Astrocyte of the cerebellum (primary cell): ENCODE data around the gene GRK3.

ENCODE experiments used
- DNase-seq: peaks from one replicate; pipeline ENCODE4 v3.0.0-alpha.2; 2011; ENCODE audit warnings: low read depth
- H3K4me3 ChIP-seq: 2 replicates; pipeline ENCODE4 v1.5.1; 2011; ENCODE audit warnings: mild to moderate bottlenecking, low read depth, low read length, moderate library complexity
- in situ Hi-C: cut with HindIII; loops from 2 replicates; pipeline ENCODE4 v1.10.0; 2017; ENCODE audit warnings: low sequenced_read_pairs
- TF ChIP-seq, protein P1 (sequence below): IDR thresholded peaks from 2 replicates; pipeline ENCODE4 v1.5.1; 2012; ENCODE audit warnings: low read length, low read depth, moderate library complexity, mild to moderate bottlenecking; ENCODE audit errors: missing control alignments

Gene GRK3

DNA sequence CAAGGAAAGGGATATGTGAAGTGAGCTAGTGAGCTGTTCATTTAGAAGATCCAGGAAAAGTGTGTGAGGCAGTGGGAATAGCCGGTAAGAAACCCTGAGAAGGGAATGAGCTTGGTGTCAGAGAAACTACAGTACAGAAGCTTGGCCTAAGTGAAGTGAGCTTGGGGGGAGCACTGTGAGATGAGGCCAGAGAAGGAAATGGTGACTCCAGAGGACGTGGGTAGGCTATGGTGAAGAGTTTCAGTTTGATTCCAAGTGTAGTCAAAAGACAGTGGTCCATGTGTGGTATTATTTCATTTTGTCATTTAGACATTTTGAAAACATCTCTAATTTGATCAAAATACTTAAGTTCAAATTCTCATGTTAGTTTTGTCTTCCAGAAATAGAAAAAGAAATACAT lies 77.2 kb downstream of the GRK3 start:
- H3K4me3 ChIP-seq: no peak overlapping the region
- TF ChIP-seq, protein P1, sequence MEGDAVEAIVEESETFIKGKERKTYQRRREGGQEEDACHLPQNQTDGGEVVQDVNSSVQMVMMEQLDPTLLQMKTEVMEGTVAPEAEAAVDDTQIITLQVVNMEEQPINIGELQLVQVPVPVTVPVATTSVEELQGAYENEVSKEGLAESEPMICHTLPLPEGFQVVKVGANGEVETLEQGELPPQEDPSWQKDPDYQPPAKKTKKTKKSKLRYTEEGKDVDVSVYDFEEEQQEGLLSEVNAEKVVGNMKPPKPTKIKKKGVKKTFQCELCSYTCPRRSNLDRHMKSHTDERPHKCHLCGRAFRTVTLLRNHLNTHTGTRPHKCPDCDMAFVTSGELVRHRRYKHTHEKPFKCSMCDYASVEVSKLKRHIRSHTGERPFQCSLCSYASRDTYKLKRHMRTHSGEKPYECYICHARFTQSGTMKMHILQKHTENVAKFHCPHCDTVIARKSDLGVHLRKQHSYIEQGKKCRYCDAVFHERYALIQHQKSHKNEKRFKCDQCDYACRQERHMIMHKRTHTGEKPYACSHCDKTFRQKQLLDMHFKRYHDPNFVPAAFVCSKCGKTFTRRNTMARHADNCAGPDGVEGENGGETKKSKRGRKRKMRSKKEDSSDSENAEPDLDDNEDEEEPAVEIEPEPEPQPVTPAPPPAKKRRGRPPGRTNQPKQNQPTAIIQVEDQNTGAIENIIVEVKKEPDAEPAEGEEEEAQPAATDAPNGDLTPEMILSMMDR: no peak
- in situ Hi-C loops: no loop called here

DNA sequence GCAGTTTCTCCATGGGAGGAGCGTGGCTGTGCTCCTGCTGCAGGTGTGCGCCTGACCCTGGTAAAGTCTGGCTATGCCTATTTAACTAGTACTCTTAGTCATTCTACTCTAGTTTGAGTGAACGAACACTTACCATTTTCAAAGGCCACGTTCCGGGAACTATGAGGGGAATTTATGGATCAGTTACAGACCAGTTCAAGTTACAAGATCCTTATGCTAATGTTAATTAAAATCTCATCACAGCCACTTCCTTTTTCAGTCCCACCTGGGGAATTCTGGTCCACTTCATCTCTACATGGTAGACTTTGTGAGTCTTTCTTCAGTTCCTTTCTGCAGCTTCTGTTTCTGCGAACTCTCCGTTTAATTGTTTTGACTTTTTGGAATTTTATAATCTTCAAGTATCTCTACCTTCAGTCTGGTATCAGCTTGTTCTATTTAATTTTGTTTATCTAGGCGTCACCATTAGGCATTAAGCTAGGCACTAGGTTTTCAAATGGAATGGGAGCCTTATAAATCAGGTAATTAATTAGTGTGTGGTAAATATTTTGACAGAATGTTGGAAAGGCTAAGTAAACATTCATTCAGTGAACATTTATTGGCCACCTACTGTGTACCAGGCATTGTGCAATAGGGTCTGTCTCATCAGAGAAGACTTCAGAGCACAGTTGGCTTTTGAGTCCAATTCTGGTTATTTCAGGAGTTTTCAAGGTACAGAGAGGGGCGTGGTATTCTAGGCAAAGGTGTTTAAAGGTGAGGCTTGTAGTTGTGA lies 78.9 kb downstream of the GRK3 start:
- H3K4me3 ChIP-seq: no peak overlapping the region
- no peak for DNase-seq
- TF ChIP-seq, protein P1: no peak
- in situ Hi-C loops: no loop called here

More for the DNA sequence above, 77.2 kb downstream of the GRK3 start:
- no peak for DNase-seq

DNA sequence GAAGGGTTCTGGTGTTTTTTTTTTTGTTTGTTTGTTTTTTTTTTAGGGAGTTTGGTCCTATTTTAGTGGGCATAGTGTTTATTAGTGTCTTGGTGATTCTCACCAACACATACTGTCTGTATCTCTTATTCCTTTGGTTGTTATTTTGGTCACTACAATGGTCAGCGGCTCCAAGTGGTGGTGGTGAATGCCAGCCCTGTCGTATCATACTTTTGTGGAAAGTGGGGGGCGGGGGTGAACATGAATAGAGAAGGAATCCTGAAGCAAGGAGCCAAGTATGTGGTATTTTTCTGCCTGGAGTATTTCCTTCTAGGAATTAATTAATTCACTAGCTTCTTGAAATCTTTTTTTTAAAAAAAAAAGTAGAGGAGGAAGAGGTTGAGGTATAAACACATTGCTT lies 79.6 kb downstream of the GRK3 start:
- TF ChIP-seq, protein P1: no peak
- no peak overlapping the region for H3K4me3 ChIP-seq
- in situ Hi-C loops: no loop called here
- DNase-seq: peak; percentile 35

DNA sequence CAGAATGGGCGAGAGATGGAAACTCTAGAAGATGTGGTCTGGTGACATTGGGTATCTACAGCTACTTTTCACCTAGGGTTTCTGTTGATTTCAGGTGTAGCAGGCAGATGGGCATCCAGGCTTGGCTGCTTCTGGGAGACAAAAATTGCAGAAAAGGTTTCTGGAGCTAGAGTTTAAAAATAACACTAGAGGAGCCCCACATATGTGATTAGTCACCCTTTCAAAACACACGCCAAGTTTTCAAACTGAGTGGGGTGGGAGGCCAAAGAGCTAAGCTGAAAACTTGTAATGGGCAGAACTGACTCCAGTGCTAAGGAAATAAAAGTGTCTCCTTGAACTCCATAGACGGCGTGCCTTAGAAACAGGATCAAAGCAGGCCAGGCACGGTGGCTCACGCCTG lies 80.8 kb downstream of the GRK3 start:
- TF ChIP-seq, protein P1: no peak
- H3K4me3 ChIP-seq: no peak overlapping the region
- peak; percentile 39 for DNase-seq
- in situ Hi-C loops: no loop called here

DNA sequence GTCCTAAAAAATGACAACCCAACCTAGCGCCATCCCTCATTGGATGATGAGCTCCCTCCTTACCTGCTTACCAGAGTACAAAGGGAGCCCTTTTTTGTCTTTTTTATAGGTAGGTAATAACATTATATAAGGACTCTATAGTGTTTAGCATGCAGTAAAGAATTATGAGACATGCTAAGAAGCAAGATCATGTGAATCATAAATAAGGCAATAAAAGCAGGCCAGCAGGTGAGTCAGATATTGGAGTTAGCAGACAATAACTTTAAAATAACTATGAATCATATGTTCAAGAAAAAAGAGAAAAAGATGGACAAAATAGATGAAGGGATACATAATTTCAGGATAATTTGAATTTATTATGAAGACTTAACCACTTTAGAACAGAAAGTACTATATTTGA lies 81.5 kb downstream of the GRK3 start:
- no peak for DNase-seq
- in situ Hi-C loops: no loop called here
- TF ChIP-seq, protein P1: no peak
- no peak overlapping the region for H3K4me3 ChIP-seq

DNA sequence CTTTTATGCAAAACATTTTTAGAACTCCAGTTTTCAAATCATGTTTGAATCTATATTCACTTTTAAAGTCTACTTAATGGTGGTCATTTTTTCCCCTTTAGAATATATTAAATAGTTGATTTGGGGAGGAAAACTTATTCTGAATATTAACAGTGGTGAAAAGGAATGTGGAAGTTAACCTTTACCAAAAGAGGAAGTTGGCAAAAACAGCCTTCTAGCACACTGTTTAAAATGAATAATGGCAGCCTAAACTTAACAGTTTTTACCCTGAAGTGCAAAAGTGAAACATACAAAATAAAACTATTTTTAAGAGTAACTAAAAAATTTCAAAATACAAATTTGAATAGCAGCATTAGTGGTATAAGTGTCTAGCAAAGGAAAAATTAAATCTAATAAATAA lies 86.4 kb downstream of the GRK3 start:
- in situ Hi-C loops: no loop called here
- TF ChIP-seq, protein P1: no peak
- H3K4me3 ChIP-seq: no peak overlapping the region
- no peak for DNase-seq
